ENCODE measurements around the gene MIF. TPM values are rescaled to one million over a fixed set of nuclear protein-coding genes. Genes with fewer than 3 reads are reported as not detected.

The MIF gene
- total RNA-seq, 2 donors from 2014 or later: 176 to 273 TPM

GRCh38 chr22:23847991-23848864, 46.0 kb upstream of the MIF start:
- Histone ChIP-seq H3K9me3 (no peaks in the 10 kb centered on the region), H3K27me3 (no peaks in the 10 kb centered on the region), H3K4me3 (no peak overlapping the region), H3K4me1 (peaks cover 0 to 46% of the 10 kb centered on the region in 2 donors), H3K36me3 (no peaks in the 10 kb centered on the region), H3K27ac (no peak overlapping the region)
- DNase-seq (ENCODE audit: low spot score): no peak
- no peak for TF ChIP-seq CTCF (IDR thresholded peaks at IDR 0.05)

- DNase-seq (ENCODE audit: low spot score): peak; percentile 79
- Histone ChIP-seq H3K4me1 (peaks cover 0 to 43% of the 10 kb centered on the region in 2 donors), H3K36me3 (no peaks in the 10 kb centered on the region), H3K4me3 (peak overlapping the region in 1 of 2 donors; percentile 12), H3K27ac (peak overlapping the region in 1 of 2 donors; percentile 16), H3K9me3 (no peaks in the 10 kb centered on the region), H3K27me3 (no peaks in the 10 kb centered on the region)
- TF ChIP-seq CTCF (IDR thresholded peaks at IDR 0.05): peak in 1 of 2 donors; percentile 99
These were observed 44.9 kb upstream of the MIF start for GRCh38 chr22:23849009-23850006.

DNA sequence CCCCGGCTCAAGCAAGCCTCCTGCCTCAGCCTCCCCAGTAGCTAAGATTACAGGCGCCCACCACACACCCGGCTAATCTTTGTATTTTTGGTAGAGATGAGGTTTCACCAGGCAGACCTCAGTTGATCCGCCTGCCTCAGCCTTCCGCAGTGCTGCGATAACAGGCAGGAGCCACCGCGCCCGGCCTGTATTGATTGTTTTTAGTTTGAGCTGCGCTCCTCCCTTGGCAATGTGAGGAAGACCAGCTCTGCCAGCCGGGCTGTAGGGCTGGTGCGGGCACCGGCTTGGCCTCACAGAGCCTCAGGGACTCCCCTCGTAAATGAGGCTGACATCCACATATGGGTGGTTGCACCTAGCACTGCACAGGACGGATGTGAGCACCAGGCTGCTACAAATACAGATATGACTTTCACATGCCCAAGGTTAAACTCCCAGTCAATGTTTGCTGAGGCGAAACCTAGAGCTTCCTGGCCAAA, 44.0 kb upstream of the MIF start:
- no peak for DNase-seq (ENCODE audit: low spot score)
- no peak for TF ChIP-seq CTCF (IDR thresholded peaks at IDR 0.05)
- Histone ChIP-seq H3K27me3 (no peaks in the 10 kb centered on the region), H3K27ac (no peak overlapping the region), H3K4me3 (no peak overlapping the region), H3K9me3 (no peaks in the 10 kb centered on the region), H3K4me1 (peaks cover 0 to 34% of the 10 kb centered on the region in 2 donors), H3K36me3 (no peaks in the 10 kb centered on the region)

DNA sequence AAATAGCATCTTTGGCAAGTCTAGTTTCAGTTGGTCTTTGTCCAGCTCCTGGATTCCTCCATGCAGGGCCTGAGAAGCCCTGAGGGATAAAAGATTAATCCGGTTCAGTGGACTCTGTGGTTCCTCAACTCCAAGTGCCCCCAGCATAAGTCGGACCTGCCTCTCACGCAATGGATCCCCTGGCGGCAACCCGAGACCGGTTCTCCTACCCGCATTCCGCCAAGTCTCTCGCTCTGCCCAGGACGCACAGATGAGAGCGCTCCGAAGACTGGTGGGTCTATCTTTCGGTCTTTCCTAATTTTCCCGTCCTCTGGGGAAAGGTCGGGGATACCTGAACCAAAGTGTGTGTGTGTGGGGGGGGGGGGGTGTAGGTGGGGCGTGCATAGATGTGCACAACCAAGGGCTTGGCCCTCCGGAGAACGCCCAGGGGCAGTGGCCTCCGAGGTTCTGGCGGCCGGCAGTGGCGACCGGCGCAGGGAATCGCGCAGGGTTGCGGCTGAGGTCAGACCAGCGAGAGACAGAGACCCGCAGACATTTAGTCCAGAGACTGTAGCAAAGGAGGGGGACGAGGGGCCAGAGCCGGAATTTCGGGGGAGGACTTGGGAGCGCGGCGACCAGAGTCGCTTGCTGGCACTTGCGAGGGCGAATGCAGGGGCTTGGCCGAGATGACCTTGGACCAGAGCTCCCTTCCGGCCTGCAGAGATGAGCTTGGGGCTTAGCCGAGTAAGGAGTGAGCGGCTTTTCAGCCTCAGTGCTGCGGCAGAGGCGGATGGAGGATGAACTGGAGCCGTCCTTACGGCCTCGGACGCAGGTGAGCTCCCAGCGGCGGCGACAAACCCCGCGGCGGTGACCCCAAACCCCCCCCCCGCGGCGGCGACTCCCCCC, 37.2 kb upstream of the MIF start:
- no peaks in the 10 kb centered on the region for H3K9me3 ChIP-seq
- DNase-seq (ENCODE audit: low spot score): no peak
- peak overlapping the region; percentile 46 to 68 for H3K4me3 ChIP-seq
- no peaks in the 10 kb centered on the region for H3K27me3 ChIP-seq
- peak overlapping the region; percentile 92 to 96 for H3K27ac ChIP-seq
- TF ChIP-seq CTCF (IDR thresholded peaks at IDR 0.05): no peak
- peaks cover 0 to 20% of the 10 kb centered on the region in 2 donors for H3K4me1 ChIP-seq
- H3K36me3 ChIP-seq: no peaks in the 10 kb centered on the region

Measured in right atrium auricular region (tissue), 2 donors.